Hematopoietic multipotent progenitor cell (in vitro differentiated cells): Measurements from ENCODE around the gene TEX35. TPM values are rescaled to one million over a fixed set of nuclear protein-coding genes. Genes with fewer than 3 reads are reported as not detected.

Experiments
- DNase-seq, 3 donors: peaks; one replicate each; pipeline ENCODE4 v3.0.0-alpha.2; 2011 to 2015; ENCODE audit warnings: low read depth in 2 of 3, low spot score in 2 of 3
- small RNA-seq: library from RNA; depleted of rRNA; stranded (forward); fragments of <200 nt; gene quantifications from one replicate; pipeline ENCODE3, GENCODE V24; 2012
- total RNA-seq: library from RNA; depleted of rRNA; stranded (reverse); fragments of >200 nt; gene quantifications from one replicate; pipeline ENCODE4 v1.2.3, GENCODE V29; 2012

TEX35 gene
- total RNA-seq, 1 donor: not detected

GRCh38 chr1:178571807-178572206 lies 58.9 kb downstream of the TEX35 start:
- DNase-seq: no peak

Small RNAs within 50 kb of the gene (small RNA-seq; reads per million reads assigned to genes)
- gene RF00017 (not detected), gene RNA5SP69 (not detected)

Other genes with a start within 250 kb of the TEX35 start
- gene CLEC20A, start 16.1 kb upstream of the TEX35 start, total RNA-seq: 0.54 TPM
- gene RALGPS2, start 212.1 kb downstream of the TEX35 start, total RNA-seq: 15.9 TPM